ENCODE data around the gene OR2D2. TPM values are rescaled to one million over a fixed set of nuclear protein-coding genes. Genes with fewer than 3 reads are reported as not detected.
"Not testable (repeated sequence)": the region's sequence is repeated elsewhere in the genome, so short reads cannot be mapped to it uniquely, and the experiment has no call there.

The OR2D2 gene
- total RNA-seq, 4 donors from 2014 or later: not detected

GRCh38 chr11:6856871-6857270 is 35.4 kb downstream of the OR2D2 start:
- in situ Hi-C loops (cut with MboI; ENCODE audit: low sequenced_read_pairs in 4 of 4): no loop called here
- Histone ChIP-seq H3K4me3 (no peak overlapping the region), H3K4me1 (no peaks in the 10 kb centered on the region), H3K9me3 (no peaks in the 10 kb centered on the region), H3K27me3 (no peaks in the 10 kb centered on the region), H3K36me3 (no peaks in the 10 kb centered on the region), H3K27ac (no peak overlapping the region)
- TF ChIP-seq, protein P1, sequence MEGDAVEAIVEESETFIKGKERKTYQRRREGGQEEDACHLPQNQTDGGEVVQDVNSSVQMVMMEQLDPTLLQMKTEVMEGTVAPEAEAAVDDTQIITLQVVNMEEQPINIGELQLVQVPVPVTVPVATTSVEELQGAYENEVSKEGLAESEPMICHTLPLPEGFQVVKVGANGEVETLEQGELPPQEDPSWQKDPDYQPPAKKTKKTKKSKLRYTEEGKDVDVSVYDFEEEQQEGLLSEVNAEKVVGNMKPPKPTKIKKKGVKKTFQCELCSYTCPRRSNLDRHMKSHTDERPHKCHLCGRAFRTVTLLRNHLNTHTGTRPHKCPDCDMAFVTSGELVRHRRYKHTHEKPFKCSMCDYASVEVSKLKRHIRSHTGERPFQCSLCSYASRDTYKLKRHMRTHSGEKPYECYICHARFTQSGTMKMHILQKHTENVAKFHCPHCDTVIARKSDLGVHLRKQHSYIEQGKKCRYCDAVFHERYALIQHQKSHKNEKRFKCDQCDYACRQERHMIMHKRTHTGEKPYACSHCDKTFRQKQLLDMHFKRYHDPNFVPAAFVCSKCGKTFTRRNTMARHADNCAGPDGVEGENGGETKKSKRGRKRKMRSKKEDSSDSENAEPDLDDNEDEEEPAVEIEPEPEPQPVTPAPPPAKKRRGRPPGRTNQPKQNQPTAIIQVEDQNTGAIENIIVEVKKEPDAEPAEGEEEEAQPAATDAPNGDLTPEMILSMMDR (IDR thresholded peaks at IDR 0.05 in 4 of 5, conservative IDR thresholded peaks at IDR 0.05 in 1 of 5): no peak
- TF ChIP-seq POLR2A (IDR thresholded peaks at IDR 0.05): no peak
- DNase-seq (no peak), ATAC-seq (no peak)
- intact Hi-C loops (cut with DNase I; ENCODE audit: low total_unique reads): no loop called here

DNA sequence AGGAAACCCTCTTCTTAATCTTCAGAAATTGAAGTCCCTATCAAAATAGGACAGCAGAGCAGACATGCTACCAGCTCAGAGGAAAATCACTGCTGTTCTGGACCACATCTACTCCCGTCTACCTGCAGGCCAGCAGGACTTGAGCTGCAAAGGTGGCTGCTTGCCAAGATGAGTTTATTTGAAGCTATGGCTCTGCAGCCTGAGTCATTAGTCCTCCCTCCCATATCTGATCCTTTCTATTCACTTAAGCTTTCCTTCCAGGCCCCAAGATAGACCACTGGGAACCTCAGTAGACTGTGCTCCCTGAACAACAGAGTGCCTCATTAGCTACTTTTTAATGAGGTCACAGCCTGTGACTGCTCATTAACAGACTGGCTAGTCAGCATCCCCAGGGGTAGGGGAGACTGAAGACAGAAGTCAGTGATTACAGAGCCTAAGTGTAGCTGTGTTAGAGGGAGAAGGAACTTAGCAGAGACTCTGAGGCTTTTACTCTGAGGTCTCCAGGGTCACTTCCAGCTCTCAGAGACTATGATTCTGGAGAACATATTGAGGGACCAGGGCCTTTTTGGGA is 36.2 kb downstream of the OR2D2 start:
- intact Hi-C loops (cut with DNase I; ENCODE audit: low total_unique reads) (no loop called here), in situ Hi-C loops (cut with MboI; ENCODE audit: low sequenced_read_pairs in 4 of 4) (no loop called here)

GRCh38 chr11:6854801-6855200 is 37.5 kb downstream of the OR2D2 start:
- in situ Hi-C loops (cut with MboI; ENCODE audit: low sequenced_read_pairs in 4 of 4); H3K27me3 ChIP-seq; H3K36me3 ChIP-seq; DNase-seq; H3K4me1 ChIP-seq; H3K4me3 ChIP-seq; H3K27ac ChIP-seq; ATAC-seq; intact Hi-C loops (cut with DNase I; ENCODE audit: low total_unique reads); H3K9me3 ChIP-seq: not testable (repeated sequence)

More for the DNA sequence above, 36.2 kb downstream of the OR2D2 start:
- Histone ChIP-seq H3K27me3 (no peaks in the 10 kb centered on the region), H3K4me3 (no peak overlapping the region), H3K4me1 (no peaks in the 10 kb centered on the region), H3K36me3 (no peaks in the 10 kb centered on the region), H3K9me3 (no peaks in the 10 kb centered on the region), H3K27ac (no peak overlapping the region)
- ATAC-seq: no peak
- no peak for TF ChIP-seq POLR2A (IDR thresholded peaks at IDR 0.05)
- TF ChIP-seq, protein P1 (IDR thresholded peaks at IDR 0.05 in 4 of 5, conservative IDR thresholded peaks at IDR 0.05 in 1 of 5): no peak
- no peak for DNase-seq

GRCh38 chr11:6850526-6850925 is 41.8 kb downstream of the OR2D2 start:
- no peaks in the 10 kb centered on the region for H3K9me3 ChIP-seq
- H3K4me1 ChIP-seq: no peaks in the 10 kb centered on the region
- no peak for ATAC-seq
- intact Hi-C loops (cut with DNase I; ENCODE audit: low total_unique reads): no loop called here
- DNase-seq: no peak
- H3K4me3 ChIP-seq: no peak overlapping the region
- H3K27ac ChIP-seq: no peak overlapping the region
- in situ Hi-C loops (cut with MboI; ENCODE audit: low sequenced_read_pairs in 4 of 4): no loop called here
- H3K36me3 ChIP-seq: no peaks in the 10 kb centered on the region
- no peaks in the 10 kb centered on the region for H3K27me3 ChIP-seq
- TF ChIP-seq, protein P1 (IDR thresholded peaks at IDR 0.05 in 4 of 5, conservative IDR thresholded peaks at IDR 0.05 in 1 of 5): no peak
- no peak for TF ChIP-seq POLR2A (IDR thresholded peaks at IDR 0.05)

DNA sequence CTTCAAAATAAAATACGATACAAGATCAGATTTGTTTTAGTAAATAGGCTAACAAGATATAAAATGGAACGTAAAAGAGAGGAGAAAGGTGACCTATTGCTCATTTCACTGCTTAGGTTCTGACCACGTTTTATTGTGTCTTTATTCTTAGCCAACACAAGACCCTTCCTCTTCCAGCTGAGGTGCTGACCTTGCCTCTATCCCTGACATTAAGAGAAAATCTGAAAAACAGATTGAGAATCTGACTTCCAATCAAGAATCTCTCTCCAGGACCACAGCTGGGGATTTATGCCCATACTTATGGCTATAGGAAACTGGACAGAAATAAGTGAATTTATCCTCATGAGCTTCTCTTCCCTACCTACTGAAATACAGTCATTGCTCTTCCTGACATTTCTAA is 46.9 kb downstream of the OR2D2 start, which contains the start of gene OR10A5:
Gene OR10A5 (plus strand): TSS at position 301 of the 400 bp plus-strand sequence. CDS start 0 bp downstream, at position 301.
- Histone ChIP-seq H3K4me1 (no peaks in the 10 kb centered on the region), H3K27me3 (no peaks in the 10 kb centered on the region), H3K36me3 (no peaks in the 10 kb centered on the region), H3K27ac (no peak within 1 kb of the TSS), H3K4me3 (no peak within 1 kb of the TSS), H3K9me3 (no peaks in the 10 kb centered on the region)
- intact Hi-C loops (cut with DNase I; ENCODE audit: low total_unique reads): no loop called here
- no peak for TF ChIP-seq POLR2A (IDR thresholded peaks at IDR 0.05)
- TF ChIP-seq, protein P1 (IDR thresholded peaks at IDR 0.05 in 4 of 5, conservative IDR thresholded peaks at IDR 0.05 in 1 of 5): no peak
- ATAC-seq (no peak), DNase-seq (no peak)
- in situ Hi-C loops (cut with MboI; ENCODE audit: low sequenced_read_pairs in 4 of 4): loop anchor here in 1 of 4 donors (25.0 kb wide), 1 partner anchor 92 kb away; the partner anchor contains the start of gene ZNF215
